Astrocyte (in vitro differentiated cells and primary cell): ENCODE results near the gene FABP3. TPM values are rescaled to one million over a fixed set of nuclear protein-coding genes. Genes with fewer than 3 reads are reported as not detected.
A peak's percentile ranks its signal among the peaks of the same experiment; 100 is the strongest.

ENCODE experiments used
- DNase-seq: peaks from one replicate; pipeline ENCODE4 v3.0.0-alpha.2; 2010; ENCODE audit warnings: low read depth
- FAIRE-seq: peaks from 2 replicates; lab custom pipeline; 2011; peaks lifted over from hg19 to GRCh38; lab: Jason Lieb, UNC
- H2AFZ ChIP-seq: 2 replicates; pipeline ENCODE4 v1.6.0; 2012; ENCODE audit warnings: low read depth, low read length, inconsistent platforms
- H3K27ac ChIP-seq: 2 replicates; pipeline ENCODE4 v1.5.1; 2011; ENCODE audit warnings: low read depth, low read length, inconsistent platforms
- H3K27me3 ChIP-seq: 2 replicates; pipeline ENCODE4 v1.6.0; 2011; ENCODE audit warnings: low read length, inconsistent platforms; ENCODE audit not compliant: insufficient read depth
- H3K36me3 ChIP-seq: 2 replicates; pipeline ENCODE4 v1.5.1; 2011; ENCODE audit warnings: low read length, inconsistent platforms; ENCODE audit not compliant: insufficient read depth
- H3K4me1 ChIP-seq: 2 replicates; pipeline ENCODE4 v1.5.1; 2011; ENCODE audit warnings: low read length, inconsistent platforms; ENCODE audit not compliant: insufficient read depth
- H3K4me2 ChIP-seq: 2 replicates; pipeline ENCODE4 v1.6.0; 2012; ENCODE audit warnings: low read length, inconsistent platforms
- H3K4me3 ChIP-seq: 2 replicates; pipeline ENCODE4 v1.5.1; 2011; ENCODE audit warnings: low read depth, mild to moderate bottlenecking, low read length, inconsistent platforms; ENCODE audit not compliant: insufficient read depth
- H3K79me2 ChIP-seq: 2 replicates; pipeline ENCODE4 v1.6.0; 2012; ENCODE audit warnings: mild to moderate bottlenecking, low read length, inconsistent platforms; ENCODE audit not compliant: insufficient read depth
- H3K9ac ChIP-seq: 2 replicates; pipeline ENCODE4 v1.6.0; 2012; ENCODE audit warnings: mild to moderate bottlenecking, low read length, inconsistent platforms
- H3K9me3 ChIP-seq: 2 replicates; pipeline ENCODE4 v1.5.1; 2012; ENCODE audit warnings: low read depth, mild to moderate bottlenecking, low read length, inconsistent platforms; ENCODE audit not compliant: insufficient read depth
- H4K20me1 ChIP-seq: 2 replicates; pipeline ENCODE4 v1.6.0; 2012; ENCODE audit warnings: low read length, inconsistent platforms; ENCODE audit not compliant: insufficient read depth
- H3K27ac Mint-ChIP-seq: one replicate; pipeline ENCODE4 v1.8.0; 2021; ENCODE audit warnings: mild to moderate bottlenecking, mixed read lengths; ENCODE audit not compliant: unreplicated experiment
- H3K27me3 Mint-ChIP-seq: one replicate; pipeline ENCODE4 v1.8.0; 2021; ENCODE audit warnings: low read depth, mixed read lengths; ENCODE audit not compliant: unreplicated experiment
- H3K36me3 Mint-ChIP-seq: one replicate; pipeline ENCODE4 v1.8.0; 2021; ENCODE audit warnings: low read depth, mixed read lengths; ENCODE audit not compliant: unreplicated experiment
- H3K4me1 Mint-ChIP-seq: one replicate; pipeline ENCODE4 v1.8.0; 2021; ENCODE audit warnings: low read depth, mixed read lengths; ENCODE audit not compliant: unreplicated experiment
- H3K4me3 Mint-ChIP-seq: one replicate; pipeline ENCODE4 v1.8.0; 2021; ENCODE audit warnings: mild to moderate bottlenecking, moderate library complexity, mixed read lengths; ENCODE audit not compliant: unreplicated experiment
- H3K9me3 Mint-ChIP-seq: one replicate; pipeline ENCODE4 v1.8.0; 2021; ENCODE audit warnings: mild to moderate bottlenecking, mixed read lengths; ENCODE audit not compliant: unreplicated experiment
- EZH2 ChIP-seq: IDR thresholded peaks from 2 replicates; pipeline ENCODE4 v1.6.1; 2012; ENCODE audit warnings: mild to moderate bottlenecking, low read length, inconsistent platforms; ENCODE audit not compliant: insufficient read depth
- total RNA-seq: library from RNA; stranded (reverse); gene quantifications from 2 replicates; pipeline ENCODE4 v1.2.1, GENCODE V29; 2021
- TF ChIP-seq, protein P1 (sequence below): IDR thresholded peaks from 2 replicates; pipeline ENCODE4 v1.5.1; 2011; ENCODE audit warnings: low read depth, mild to moderate bottlenecking, inconsistent platforms, low read length, moderate library complexity; ENCODE audit not compliant: insufficient read depth

FABP3 gene
- total RNA-seq, 1 donor from 2014 or later = 20.4 TPM

- Histone ChIP-seq H4K20me1 (no peaks in the 10 kb centered on the region), H3K36me3 (no peaks in the 10 kb centered on the region), H3K9ac (no peak overlapping the region), H3K27me3 (no peaks in the 10 kb centered on the region), H2AFZ (no peak overlapping the region), H3K27ac (no peak overlapping the region), H3K4me2 (no peak overlapping the region), H3K4me1 (no peaks in the 10 kb centered on the region), H3K79me2 (no peaks in the 10 kb centered on the region), H3K9me3 (no peaks in the 10 kb centered on the region), H3K4me3 (no peak overlapping the region)
- Mint-ChIP-seq H3K9me3 (peaks cover 12% of the 10 kb centered on the region), H3K27ac (no peak overlapping the region), H3K27me3 (peaks cover 13% of the 10 kb centered on the region), H3K4me3 (no peak overlapping the region), H3K36me3 (peaks cover 3% of the 10 kb centered on the region), H3K4me1 (no peaks in the 10 kb centered on the region)
- no peak for DNase-seq
- FAIRE-seq = no peak
- TF ChIP-seq, protein P1, sequence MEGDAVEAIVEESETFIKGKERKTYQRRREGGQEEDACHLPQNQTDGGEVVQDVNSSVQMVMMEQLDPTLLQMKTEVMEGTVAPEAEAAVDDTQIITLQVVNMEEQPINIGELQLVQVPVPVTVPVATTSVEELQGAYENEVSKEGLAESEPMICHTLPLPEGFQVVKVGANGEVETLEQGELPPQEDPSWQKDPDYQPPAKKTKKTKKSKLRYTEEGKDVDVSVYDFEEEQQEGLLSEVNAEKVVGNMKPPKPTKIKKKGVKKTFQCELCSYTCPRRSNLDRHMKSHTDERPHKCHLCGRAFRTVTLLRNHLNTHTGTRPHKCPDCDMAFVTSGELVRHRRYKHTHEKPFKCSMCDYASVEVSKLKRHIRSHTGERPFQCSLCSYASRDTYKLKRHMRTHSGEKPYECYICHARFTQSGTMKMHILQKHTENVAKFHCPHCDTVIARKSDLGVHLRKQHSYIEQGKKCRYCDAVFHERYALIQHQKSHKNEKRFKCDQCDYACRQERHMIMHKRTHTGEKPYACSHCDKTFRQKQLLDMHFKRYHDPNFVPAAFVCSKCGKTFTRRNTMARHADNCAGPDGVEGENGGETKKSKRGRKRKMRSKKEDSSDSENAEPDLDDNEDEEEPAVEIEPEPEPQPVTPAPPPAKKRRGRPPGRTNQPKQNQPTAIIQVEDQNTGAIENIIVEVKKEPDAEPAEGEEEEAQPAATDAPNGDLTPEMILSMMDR = no peak
- TF ChIP-seq EZH2 = no peak
Measured at GRCh38 chr1:31383967-31384366, 11.1 kb upstream of the FABP3 start.

GRCh38 chr1:31382379-31382989 lies 9.6 kb upstream of the FABP3 start:
- H3K27ac ChIP-seq = no peak overlapping the region
- no peak for TF ChIP-seq EZH2
- TF ChIP-seq, protein P1 = no peak

More at GRCh38 chr1:31382379-31382989, 9.6 kb upstream of the FABP3 start:
- H3K4me1 Mint-ChIP-seq = no peaks in the 10 kb centered on the region
- Histone ChIP-seq H4K20me1 (no peaks in the 10 kb centered on the region), H3K4me3 (no peak overlapping the region), H3K9me3 (no peaks in the 10 kb centered on the region), H3K9ac (no peak overlapping the region), H3K36me3 (no peaks in the 10 kb centered on the region), H3K79me2 (no peaks in the 10 kb centered on the region), H3K4me2 (no peak overlapping the region), H3K4me1 (peaks cover under 1% of the 10 kb centered on the region), H3K27me3 (no peaks in the 10 kb centered on the region), H2AFZ (no peak overlapping the region)
- H3K36me3 Mint-ChIP-seq = no peaks in the 10 kb centered on the region
- peak overlapping the region; percentile 70 for H3K27ac Mint-ChIP-seq
- DNase-seq (no peak), FAIRE-seq (no peak)
- H3K27me3 Mint-ChIP-seq = peaks cover 13% of the 10 kb centered on the region
- no peak overlapping the region for H3K4me3 Mint-ChIP-seq
- H3K9me3 Mint-ChIP-seq = peaks cover 9% of the 10 kb centered on the region
